Measurements from ENCODE around the gene KRT78.

DNA sequence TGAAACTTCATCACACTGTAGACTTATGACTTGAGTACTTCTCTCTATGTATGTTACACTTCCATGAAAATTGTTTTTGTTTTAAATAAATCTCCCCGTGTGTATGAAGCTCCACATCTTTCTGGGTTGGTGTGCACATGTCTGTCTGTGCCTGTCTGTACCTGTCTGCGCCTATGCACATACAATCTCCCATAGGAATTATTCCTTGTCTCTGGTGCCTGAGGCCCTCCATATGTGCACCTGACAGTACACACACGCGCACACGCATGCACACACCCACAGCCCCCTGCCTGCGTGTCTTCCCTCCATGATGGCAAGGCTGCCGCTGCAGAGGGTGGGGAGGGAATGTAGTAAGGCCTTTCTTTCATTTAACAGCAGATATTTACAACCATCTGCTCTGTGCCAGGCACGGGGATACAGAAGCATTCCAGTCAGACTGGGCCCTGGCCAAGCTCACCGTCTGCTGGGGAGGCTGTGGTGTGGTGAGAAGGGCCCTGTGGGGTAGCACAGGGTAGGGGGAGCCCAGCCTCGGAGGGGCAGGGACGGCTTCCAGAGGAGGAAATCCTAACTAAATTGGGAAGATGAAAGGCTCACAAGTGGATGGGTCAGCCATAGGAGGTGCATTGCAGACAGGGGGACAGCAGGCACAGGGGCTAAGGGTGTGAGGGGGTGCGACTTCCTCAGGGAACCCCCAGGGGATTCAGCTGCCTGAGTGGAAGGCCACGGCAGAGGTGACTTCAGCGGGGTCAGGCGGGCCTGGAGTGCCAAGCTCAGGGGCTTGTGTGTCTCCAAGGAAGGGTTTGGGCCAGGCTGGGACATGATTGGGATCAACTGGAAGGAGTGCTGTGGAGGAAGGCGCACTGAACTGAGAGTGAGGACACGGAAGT is 30.0 kb upstream of the KRT78 start:
- TF ChIP-seq, protein P1, sequence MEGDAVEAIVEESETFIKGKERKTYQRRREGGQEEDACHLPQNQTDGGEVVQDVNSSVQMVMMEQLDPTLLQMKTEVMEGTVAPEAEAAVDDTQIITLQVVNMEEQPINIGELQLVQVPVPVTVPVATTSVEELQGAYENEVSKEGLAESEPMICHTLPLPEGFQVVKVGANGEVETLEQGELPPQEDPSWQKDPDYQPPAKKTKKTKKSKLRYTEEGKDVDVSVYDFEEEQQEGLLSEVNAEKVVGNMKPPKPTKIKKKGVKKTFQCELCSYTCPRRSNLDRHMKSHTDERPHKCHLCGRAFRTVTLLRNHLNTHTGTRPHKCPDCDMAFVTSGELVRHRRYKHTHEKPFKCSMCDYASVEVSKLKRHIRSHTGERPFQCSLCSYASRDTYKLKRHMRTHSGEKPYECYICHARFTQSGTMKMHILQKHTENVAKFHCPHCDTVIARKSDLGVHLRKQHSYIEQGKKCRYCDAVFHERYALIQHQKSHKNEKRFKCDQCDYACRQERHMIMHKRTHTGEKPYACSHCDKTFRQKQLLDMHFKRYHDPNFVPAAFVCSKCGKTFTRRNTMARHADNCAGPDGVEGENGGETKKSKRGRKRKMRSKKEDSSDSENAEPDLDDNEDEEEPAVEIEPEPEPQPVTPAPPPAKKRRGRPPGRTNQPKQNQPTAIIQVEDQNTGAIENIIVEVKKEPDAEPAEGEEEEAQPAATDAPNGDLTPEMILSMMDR (IDR thresholded peaks at IDR 0.05) = no peak
- TF ChIP-seq ZFX (IDR thresholded peaks at IDR 0.05; ENCODE audit: borderline replicate concordance) = no peak

Measured in 22Rv1 (cell line).